T1000 (cell line): ENCODE results near the gene HOXA3.

Experiments
- DNase-seq: peaks from one replicate; lab custom pipeline; 2025; ENCODE audit warnings: mixed read lengths; lab: John Stamatoyannopoulos, UW

HOXA3 gene

DNA sequence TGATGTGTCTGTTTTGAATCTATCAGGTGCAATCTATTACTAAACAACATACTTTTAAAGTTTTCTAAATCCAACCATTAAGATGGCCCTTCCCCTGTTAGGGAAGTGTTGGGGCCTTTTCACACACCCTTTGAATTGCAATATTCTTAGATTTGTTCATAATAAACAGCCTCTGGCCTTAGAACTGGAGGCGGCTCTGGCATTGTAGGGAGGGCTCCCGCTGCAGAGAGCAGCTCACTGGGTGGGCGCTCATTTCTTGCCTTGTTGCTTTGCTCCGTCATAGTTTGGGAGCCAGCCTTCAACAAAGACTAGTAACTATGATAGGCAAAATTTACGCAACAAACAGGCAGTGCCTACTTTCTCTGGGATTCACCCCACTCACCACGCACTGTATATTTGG lies 26.0 kb upstream of the HOXA3 start:
- DNase-seq, result no peak

DNA sequence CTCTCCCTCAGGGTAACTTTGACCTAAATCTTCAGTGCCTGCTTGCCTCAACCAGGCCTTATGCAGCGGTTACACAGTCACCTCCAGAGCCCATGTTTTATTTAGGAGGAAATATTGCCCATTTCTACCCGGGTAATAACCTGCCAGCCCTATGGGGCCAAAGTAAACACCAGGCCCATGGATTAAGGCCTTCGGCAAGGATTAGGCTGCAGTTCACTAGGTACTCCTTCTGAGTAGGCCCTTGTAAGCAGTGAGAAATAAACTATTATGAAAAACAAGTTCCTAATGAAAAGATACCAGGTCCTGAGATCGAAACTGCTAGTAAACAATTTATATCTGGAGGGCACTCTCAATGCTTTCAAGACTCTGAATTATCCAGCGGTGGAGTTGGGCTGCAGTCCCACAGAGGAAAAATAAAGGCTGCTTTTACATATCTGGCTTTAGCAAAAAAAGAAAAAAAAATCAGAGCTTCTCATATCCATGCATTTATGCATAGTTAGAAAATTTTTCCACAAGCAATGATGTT lies 25.5 kb upstream of the HOXA3 start:
- no peak for DNase-seq

DNA sequence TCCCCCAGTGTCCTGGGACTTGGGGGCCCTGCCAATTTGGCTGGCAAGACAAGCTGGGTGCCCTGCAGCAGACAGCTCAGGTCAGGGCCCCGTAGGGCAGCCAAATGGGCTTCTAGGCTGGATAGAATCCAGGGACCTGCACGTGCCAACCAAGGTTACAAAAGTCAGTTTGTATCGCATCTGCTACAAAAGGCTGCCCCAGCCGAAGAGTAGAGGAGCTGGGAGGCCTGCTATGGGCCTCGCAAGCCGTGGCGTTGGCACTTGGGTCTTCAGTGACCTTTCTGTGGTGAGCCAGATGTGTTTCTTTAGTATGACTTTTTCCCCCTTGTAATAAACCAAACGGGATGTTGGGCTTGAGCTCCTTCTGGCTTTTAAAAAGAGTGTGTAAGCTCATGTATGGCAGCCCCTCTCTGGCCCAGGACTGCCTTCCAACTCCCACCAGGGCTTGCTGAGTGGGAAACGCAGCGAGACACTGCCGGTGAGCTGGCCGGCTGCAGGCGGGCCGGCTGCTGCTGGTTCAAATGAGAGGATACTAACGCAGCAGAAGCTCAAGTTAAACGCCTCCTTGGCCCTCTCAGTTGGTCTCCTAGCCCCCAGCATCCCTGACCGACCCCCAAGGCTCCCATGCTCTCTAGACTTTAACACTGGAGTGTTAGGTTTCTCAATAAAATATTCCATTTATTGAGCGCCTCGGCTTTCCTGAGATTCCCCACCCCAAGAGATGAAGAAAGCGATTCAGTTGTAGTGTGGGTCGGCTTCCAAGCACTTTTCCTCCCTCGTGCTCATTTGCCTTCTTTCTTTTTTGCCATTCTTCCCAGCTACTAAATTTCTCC lies 24.8 kb upstream of the HOXA3 start:
- DNase-seq, result no peak

DNA sequence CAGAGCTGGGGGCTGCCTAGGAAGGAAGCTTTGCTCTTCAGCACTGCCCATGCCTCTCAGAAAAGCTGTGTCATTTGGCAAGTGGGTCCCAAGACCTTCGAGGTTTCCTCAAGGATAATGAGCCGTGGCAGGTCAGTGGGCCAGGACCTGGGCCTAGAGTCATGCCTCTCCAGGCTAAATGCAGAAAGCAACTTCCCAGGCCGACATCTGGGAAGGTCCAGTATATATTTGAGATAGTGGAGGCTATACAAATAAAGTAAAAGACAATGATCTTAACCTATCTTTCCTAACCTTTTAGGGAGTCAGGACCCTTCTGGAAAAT lies 24.1 kb upstream of the HOXA3 start:
- no peak for DNase-seq

DNA sequence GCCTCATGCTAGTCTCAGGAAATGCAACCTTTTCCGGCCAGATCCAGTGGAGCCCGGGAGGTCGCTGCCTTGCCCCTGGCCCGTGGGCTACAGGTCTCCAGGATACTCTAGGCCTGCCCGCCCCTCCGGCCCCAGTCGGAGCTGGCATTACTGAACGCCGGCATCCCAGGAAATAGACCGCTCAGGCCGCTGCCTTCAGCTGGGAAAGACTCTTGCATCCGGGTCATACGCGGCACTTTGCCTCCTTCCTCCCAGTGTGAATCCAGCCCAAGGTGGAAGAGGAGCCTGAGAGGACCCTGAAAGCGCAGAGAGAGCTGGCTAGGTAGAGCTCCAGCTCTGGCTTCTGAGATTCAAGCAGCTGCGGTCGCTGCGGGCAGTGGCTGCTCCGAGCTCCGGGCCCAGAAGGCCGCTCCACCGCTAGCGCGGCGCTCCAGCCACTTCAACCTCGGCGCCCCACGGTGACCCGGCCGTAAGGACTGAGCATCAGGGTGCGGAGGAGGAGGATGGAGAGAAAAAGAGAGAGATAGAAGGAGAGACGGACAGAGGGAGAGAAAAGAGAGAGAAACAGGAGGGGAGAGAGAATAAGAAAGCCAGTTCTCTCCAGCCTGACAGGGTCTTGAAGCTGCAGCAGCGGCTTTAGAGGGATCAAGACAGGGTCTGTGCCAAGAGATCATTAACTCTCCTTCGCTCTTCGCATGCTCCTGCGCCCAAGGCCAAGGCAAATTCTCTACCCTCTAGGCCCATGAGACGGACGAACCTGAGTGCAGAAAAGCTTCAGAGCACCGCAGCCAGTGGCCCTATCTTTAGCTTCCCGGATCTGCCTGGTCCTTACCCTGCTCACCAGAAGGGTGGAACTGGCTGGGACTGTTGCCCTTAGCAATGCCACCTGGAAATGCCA lies 23.5 kb upstream of the HOXA3 start:
- no peak for DNase-seq

DNA sequence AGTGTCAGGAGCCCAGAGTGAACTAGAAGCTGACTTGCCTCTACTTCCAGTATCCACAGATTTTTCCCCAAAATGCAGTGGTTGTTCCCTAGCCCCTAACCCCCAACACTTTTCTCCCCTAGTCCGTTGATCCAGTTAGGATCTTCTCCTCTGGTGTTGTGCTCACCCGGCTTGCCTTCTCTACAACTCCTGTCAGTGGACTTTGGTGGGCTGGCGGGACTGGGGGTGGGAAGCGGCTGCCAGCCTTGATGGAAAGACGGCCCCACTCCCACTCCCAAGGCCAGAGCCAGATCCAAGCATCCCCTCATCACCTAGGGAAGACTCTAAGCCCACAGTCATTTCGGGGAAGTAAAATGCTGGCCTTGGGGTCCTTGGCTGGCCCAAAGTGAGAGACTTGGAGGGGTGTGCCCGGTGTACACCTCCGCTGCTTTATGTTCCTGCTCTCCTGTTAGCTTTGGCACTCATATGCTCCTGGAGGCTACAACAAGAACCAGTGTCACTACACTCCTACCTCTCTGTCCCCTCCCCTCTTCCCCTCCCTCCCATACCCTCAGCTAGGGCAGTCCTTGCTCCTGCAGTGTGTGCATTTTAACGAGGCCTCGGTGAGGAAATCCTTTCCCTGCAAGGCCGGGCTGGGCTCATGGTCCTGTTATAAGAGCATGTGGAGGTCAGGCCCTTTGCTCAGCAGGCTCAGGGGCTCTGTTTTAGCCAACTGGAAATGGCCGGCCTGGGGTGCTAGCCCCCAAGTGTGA lies 22.7 kb upstream of the HOXA3 start:
- DNase-seq, result no peak

DNA sequence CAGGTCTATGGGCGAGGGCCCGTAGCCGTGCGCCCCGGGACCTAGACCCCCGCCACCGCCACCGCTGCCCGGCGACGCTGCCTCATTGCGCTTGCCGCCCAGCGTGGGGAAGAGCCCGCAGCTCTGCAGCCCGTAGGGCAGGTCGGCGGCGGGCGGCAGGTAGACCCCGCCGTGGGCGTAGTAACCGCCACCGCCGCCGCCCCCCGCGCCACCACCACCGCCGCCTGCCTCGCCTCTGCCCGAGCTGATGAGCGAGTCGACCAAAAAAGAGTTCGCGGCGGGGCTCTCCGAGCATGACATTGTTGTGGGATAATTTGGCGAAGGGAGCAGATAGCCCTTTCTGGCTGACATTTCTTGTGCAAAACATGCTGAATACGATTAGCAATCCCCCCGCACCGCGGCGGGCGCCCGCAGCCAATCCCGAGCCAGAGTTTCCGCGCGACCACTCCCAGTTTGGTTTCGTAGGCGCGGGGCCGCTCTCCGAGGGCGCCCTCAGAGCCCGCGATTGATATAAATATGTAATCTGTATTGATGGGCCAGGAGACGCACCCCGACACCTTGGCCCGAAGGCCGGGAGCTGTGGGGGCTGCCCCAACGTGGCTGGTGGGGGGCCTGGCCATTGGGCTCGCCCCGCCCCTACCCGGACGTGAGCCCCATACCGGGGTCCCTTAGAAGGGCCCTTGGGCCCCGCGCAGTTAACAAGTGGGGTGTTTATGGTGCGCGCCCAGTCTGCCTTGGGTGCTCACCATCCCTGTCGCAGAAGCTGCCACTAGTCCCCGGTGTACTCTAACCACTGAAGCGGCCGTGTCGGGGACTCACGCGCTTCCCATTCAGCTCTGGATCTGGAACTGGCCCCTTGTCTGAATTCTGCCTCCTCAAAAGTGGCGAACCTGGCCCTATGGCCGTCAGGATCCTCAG lies 21.8 kb upstream of the HOXA3 start, which contains the start of gene HOXA10:
Gene HOXA10, minus strand, starts transcription at position 365 of the 918 bp plus-strand sequence. Its CDS starts 14 bp downstream, at position 351.
- DNase-seq, result no peak

DNA sequence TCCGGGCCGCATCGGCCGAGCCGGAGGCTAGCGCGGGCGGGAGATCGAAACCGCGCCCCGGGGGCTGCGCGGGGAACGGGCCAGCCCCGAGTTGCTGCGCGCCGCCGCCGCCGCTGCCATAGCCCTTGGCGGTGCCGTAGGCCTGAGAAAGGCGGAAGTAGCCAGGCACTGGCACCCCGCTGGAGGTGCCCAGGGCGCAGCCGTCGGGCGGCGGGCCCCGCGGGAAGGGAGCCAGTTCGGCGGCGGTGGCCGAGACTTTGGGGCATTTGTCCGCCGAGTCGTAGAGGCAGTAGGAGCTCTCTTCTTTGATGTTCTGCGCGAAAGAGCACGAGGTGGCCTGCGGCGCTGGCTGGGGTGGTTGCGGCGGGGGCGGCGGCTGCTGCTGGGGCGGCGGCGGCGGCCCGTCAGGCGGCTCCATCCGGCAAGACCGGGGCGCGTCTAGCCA lies 21.1 kb upstream of the HOXA3 start:
- DNase-seq, result peak; percentile 59

DNA sequence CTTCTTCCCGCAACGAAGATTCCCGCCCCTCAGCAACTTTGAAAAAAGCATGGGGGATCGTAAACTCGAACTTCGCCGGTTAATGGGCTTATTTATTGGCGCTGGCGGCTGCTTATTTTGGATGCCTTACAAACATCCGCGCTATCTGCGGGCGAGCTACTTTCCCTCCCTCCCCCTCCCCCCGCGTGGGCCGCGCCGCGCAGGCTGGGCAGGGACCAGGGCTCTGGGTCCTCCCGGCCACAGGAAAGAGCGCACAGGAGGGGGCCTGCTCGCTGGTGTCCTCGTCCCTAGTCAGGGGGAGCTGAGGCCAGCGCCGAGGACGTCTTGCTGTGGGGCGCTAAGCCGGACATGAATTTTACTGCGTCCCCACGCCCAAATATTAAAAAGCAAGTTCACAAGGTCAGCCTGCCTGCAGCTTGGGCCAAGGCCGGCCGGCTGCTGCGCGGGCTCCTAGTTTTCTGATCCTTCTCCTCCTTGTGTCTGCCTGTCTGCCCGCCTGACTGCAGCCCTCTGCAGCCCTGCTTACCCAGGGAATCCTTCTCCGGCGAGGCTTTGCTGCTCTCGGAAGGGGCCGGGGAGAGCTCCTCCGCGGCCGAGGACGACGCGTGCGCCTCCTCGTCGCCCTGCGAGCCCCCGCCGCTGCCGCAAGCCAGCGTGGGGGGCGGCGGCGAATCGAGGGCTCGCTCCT lies 20.6 kb upstream of the HOXA3 start:
- DNase-seq, result peak; percentile 61

DNA sequence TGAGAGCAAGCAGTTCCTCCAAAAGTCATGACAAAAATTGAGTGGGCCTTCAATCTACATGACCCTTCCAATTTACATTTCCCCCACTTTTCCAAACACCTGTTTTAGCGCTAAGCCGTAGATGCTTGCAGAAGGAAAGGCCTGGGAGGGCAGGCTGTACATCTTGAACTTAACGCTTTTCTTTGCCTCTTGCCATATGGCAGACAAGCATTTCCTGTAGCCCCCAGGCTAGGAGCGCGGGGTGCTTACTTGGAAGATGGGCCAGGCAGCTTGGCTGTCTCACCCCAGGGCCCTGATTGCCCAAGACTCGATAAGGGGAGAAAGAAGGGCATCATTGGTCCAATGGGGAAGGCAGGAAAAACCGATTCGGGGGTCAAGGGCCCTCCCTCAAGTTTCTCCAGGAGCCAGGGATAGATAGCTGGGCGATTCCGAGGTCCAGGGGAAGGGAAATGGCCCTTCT lies 20.0 kb upstream of the HOXA3 start:
- DNase-seq, result no peak

DNA sequence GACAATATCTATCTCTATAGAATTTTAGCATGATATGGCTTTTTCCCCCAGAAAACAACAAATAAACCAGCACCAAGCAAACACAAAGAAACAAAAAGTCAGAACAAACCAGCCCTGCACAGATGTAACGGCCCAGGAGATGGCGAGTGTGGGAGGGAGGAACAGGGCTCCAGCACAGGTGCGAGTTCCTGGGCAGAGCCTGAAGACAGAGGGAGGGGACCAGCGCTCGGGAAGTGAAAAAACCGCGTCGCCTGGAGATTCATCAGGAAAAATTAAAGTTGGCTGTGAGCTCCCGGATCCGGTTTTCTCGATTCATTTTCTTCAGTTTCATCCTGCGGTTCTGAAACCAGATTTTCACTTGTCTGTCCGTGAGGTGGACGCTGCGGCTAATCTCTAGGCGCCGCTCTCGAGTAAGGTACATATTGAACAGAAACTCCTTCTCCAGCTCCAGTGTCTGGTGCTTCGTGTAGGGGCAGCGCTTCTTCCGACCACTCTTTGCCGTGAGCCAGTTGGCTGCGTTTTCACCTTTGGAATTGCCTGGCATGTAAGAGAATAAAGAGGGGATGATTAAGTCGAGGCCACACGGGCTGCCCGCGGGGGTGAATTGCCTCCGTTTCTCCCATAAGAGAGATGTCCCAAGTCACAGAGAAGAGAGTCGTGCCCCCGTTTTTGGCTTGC lies 19.4 kb upstream of the HOXA3 start:
- DNase-seq, result no peak

DNA sequence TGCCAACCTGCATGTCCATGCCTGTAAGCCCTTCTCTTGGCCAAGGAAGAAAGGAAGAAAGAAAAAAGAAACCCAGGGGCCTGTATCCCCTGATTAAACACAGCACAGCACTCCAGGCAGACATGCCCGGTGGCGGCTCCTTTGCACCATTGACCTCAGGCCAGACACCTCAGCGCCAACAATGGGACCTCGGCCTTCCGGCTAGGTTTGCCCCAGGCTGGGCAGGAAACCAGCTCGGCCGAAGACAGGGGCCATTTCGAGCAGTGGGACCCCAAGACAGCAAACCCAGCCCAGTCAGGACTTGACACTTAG lies 18.9 kb upstream of the HOXA3 start:
- no peak for DNase-seq

DNA sequence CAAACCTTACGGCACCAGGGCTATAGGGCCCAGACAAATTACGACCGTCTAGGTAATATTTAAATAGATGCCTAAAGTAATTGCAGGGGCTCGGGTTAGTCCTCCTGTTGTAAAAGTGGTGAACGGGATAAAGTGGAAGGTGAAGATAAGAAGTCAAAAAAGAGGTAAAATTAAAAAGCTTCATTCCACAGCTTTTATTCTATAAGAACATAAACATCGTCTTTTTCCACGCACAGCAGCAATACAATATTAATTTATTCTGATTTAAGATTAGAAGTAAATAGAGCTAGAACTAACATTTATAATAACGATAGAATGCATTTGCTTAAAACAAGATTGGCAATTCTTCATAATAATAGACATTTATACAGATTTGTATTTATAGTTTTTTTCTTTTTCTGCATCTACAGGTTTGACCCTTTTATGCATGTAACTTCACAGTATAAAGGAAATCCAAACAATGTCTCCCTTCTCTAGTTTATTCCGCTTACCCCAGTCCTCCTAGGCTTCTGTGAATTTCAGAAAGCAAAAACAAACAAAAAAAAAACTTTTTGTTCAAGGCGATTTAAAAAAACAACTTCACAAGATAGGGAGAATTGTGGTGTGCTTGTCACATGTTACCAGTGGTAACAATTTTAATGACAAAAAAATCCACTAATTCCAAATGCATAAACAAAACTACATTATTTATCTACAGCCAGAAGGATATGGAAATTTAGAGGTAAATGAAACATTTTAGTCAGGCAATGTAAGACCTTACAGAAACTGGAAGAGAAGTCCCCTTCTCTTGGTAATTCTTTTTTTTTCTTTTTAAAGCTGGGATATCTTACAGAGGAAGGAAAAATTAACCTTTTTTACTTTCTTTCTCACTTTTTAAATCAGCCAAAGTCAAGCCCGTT lies 18.3 kb upstream of the HOXA3 start:
- DNase-seq, result no peak

DNA sequence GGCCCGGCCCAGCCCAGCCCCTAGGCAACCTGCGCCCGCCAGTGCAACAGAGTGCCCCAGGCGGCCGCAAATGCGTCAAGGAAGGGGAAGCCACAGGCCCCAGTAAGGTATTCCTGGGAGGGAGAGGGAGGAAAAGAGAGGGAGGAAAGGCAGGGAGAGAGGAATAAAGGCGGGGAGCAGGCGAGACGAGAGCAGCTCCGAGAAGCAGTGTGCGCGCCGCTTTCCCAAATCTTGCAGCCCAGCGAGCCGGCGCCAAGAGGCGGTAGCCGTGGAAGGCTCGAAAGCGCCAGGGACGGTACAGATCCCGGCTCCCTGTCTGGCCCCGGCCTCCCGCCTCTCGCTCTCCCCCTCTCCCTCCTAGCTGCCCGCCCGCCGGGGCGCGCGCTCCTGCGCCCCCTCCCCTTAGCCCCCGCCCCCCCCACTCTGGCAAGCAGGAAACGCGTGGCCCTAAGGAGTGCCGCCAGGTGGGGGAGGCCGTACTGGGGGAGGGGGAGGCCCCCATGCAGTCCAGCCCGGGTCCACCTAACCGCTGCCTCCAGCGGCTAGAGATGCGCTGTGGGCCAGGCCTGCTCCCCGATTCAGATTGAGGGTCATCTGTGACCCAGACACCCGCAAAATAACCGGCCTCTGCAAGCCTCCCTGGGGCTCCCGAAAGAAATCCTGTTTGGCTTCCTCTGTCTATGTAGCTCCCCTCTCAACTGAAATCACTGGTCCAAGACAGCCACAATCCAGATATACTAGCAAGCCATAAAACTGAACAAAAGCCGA lies 17.5 kb upstream of the HOXA3 start:
- no peak for DNase-seq

DNA sequence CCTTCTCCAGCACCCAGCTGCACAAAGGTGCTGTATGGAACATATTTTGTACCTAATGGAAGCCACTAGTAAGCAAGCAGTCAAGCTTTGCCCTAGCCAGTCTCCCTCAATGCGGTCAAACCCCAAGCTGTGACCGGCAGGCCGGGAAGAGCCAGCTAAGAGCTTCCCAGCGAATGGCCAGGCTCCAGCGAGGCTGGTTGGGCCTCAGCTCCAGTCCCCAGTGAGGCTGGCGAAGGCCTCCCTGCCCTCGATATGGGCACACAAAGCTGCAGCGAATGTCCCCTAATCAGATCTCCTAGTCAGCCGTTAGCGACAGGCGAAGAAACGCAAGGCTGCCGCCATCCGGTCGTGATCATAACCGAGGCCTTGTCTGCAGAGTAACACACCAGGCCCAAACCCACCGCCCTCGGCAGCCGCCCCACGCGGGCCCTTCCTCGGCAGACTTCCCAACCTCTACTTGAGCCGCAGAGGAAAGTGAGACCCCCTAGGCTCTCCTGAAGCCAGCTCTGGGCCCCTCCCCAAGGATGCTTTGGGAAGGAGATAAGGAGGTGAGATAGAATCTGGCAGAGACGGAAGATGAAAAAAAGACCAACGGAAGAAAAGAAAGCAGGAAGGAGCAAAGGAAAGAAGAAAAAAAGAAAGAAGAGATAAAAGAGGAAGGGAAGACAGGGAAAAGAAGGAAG lies 16.0 kb upstream of the HOXA3 start:
- no peak for DNase-seq

DNA sequence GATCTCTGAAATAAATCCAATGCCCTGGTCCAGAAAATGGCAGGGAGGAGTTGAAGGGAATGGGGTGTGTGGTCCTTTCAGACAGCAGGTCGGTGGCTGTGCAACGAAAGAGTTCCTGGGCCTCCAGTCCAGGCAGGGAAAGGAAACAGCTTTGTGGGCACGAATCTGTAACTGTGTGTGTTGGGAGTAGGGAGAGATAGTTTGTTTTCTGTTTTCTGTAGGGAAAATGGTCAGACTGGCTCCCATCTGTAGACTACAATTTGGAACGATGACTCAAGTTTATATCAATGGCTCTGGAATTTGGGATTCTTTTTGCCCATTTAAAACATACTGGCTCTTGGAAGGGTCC lies 15.5 kb upstream of the HOXA3 start:
- DNase-seq, result no peak
